HepG2 (cell line): ENCODE measurements around the gene CLASP1. TPM values are rescaled to one million over a fixed set of nuclear protein-coding genes. Genes with fewer than 3 reads are reported as not detected.

ENCODE experiments used
- DNMT3B ChIP-seq: conservative IDR thresholded peaks from 2 replicates; pipeline ENCODE4 v1.6.1; 2016; ENCODE audit warnings: missing biosample characterization, control low read depth
- GTF3A ChIP-seq: sonication (generic); formaldehyde crosslinking; conservative IDR thresholded peaks from 2 replicates; pipeline ENCODE4 v1.4.0; 2020; ENCODE audit warnings: mild to moderate bottlenecking, missing genetic modification reagents
- MAFK ChIP-seq, 2 experiments: IDR thresholded peaks in 1 of 2; conservative IDR thresholded peaks in 1 of 2; 2 replicates each; pipeline ENCODE4 v1.6.1; 2011; ENCODE audit warnings: improper control_type of control experiment in 2 of 2, low read length in 2 of 2
- ZNF274 ChIP-seq: sonication (generic); formaldehyde crosslinking; IDR thresholded peaks from 2 replicates; pipeline ENCODE4 v1.5.1; 2020; ENCODE audit warnings: mild to moderate bottlenecking, missing genetic modification reagents
- ZNF547 ChIP-seq: sonication (generic); formaldehyde crosslinking; IDR thresholded peaks from 2 replicates; pipeline ENCODE4 v1.5.1; 2020; ENCODE audit warnings: mild to moderate bottlenecking, missing genetic modification reagents
- ZNF616 ChIP-seq: sonication (generic); formaldehyde crosslinking; IDR thresholded peaks from 2 replicates; pipeline ENCODE4 v1.5.0; 2020; ENCODE audit warnings: low read depth, mild to moderate bottlenecking, missing genetic modification reagents
- polyA plus RNA-seq, 8 experiments: library from polyadenylated mRNA; depleted of rRNA in 3 of 8; stranded (reverse) in 7 of 8; unstranded in 1 of 8; fragments of >200 nt; fragmentation: Illumina TruSeq in 4 of 8; extraction: Trizol in 4 of 8; gene quantifications; 2 replicates each; pipeline versions ENCODE4 v1.2.1 to v1.2.3, GENCODE V29; 2011 to 2016; ENCODE audit warnings: low read depth in 4 of 8, missing spikeins in 1 of 8, mixed read lengths in 1 of 8; ENCODE audit not compliant: insufficient read depth in 1 of 8
- total RNA-seq, 5 experiments: library from RNA; depleted of rRNA; stranded (reverse); fragments of >200 nt; fragmentation: Illumina TruSeq; extraction: Trizol; gene quantifications; 2 replicates each; pipeline ENCODE4 v1.2.3, GENCODE V29; 2016; ENCODE audit warnings: low read depth in 1 of 5
- TF ChIP-seq, protein P1 (sequence below): sonication (generic); formaldehyde crosslinking; IDR thresholded peaks from 2 replicates; pipeline ENCODE4 v1.4.0; 2020; ENCODE audit warnings: missing genetic modification reagents, borderline replicate concordance
- TF ChIP-seq, protein P2 (sequence below): IDR thresholded peaks from 2 replicates; pipeline ENCODE4 v1.6.1; 2012; ENCODE audit warnings: low read length, improper control_type of control experiment
- TF ChIP-seq, protein P3 (sequence below): IDR thresholded peaks from 2 replicates; pipeline ENCODE4 v1.6.1; 2018; ENCODE audit warnings: missing genetic modification reagents, mild to moderate bottlenecking, missing compliant biosample characterization
- TF ChIP-seq, protein P4 (sequence below): sonication (generic); formaldehyde crosslinking; IDR thresholded peaks from 2 replicates; pipeline ENCODE4 v1.4.0; 2020; ENCODE audit warnings: low read depth, mild to moderate bottlenecking, missing genetic modification reagents
- TF ChIP-seq, protein P5 (sequence below): sonication (generic); formaldehyde crosslinking; IDR thresholded peaks from 2 replicates; pipeline ENCODE4 v1.4.0; 2020; ENCODE audit warnings: missing genetic modification reagents

CLASP1 gene
- total and polyA plus RNA-seq, 2 of the 13 experiments (the other 11 are each of a cell fraction or from before 2014, with no cell fraction given) = 11.7 to 47.9 TPM

DNA sequence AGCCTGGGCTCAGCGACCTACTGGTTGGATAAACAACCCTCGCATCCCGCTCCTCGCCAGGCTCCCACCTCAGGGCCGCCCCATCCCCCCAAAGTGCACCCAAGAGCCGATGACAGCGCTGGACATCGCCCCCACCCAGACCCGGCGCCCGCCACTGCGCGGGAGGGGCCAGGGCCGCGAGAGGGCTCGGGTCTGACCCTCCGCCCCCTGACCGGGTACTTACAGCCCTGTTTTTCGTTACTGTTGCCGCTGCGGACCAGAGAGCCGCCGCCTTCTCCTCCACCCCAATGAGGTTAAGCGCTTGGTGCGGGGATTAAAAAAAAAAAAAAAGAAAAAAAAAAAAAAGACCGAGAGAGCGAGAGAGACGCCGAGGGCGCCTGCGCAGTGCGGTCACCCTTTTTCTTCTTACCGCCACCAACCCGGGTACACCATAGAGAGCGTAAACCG lies at the start of gene CLASP1 (continued):
- TF ChIP-seq, protein P1, sequence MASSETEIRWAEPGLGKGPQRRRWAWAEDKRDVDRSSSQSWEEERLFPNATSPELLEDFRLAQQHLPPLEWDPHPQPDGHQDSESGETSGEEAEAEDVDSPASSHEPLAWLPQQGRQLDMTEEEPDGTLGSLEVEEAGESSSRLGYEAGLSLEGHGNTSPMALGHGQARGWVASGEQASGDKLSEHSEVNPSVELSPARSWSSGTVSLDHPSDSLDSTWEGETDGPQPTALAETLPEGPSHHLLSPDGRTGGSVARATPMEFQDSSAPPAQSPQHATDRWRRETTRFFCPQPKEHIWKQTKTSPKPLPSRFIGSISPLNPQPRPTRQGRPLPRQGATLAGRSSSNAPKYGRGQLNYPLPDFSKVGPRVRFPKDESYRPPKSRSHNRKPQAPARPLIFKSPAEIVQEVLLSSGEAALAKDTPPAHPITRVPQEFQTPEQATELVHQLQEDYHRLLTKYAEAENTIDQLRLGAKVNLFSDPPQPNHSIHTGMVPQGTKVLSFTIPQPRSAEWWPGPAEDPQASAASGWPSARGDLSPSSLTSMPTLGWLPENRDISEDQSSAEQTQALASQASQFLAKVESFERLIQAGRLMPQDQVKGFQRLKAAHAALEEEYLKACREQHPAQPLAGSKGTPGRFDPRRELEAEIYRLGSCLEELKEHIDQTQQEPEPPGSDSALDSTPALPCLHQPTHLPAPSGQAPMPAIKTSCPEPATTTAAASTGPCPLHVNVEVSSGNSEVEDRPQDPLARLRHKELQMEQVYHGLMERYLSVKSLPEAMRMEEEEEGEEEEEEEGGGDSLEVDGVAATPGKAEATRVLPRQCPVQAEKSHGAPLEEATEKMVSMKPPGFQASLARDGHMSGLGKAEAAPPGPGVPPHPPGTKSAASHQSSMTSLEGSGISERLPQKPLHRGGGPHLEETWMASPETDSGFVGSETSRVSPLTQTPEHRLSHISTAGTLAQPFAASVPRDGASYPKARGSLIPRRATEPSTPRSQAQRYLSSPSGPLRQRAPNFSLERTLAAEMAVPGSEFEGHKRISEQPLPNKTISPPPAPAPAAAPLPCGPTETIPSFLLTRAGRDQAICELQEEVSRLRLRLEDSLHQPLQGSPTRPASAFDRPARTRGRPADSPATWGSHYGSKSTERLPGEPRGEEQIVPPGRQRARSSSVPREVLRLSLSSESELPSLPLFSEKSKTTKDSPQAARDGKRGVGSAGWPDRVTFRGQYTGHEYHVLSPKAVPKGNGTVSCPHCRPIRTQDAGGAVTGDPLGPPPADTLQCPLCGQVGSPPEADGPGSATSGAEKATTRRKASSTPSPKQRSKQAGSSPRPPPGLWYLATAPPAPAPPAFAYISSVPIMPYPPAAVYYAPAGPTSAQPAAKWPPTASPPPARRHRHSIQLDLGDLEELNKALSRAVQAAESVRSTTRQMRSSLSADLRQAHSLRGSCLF = no peak
- TF ChIP-seq, protein P2, sequence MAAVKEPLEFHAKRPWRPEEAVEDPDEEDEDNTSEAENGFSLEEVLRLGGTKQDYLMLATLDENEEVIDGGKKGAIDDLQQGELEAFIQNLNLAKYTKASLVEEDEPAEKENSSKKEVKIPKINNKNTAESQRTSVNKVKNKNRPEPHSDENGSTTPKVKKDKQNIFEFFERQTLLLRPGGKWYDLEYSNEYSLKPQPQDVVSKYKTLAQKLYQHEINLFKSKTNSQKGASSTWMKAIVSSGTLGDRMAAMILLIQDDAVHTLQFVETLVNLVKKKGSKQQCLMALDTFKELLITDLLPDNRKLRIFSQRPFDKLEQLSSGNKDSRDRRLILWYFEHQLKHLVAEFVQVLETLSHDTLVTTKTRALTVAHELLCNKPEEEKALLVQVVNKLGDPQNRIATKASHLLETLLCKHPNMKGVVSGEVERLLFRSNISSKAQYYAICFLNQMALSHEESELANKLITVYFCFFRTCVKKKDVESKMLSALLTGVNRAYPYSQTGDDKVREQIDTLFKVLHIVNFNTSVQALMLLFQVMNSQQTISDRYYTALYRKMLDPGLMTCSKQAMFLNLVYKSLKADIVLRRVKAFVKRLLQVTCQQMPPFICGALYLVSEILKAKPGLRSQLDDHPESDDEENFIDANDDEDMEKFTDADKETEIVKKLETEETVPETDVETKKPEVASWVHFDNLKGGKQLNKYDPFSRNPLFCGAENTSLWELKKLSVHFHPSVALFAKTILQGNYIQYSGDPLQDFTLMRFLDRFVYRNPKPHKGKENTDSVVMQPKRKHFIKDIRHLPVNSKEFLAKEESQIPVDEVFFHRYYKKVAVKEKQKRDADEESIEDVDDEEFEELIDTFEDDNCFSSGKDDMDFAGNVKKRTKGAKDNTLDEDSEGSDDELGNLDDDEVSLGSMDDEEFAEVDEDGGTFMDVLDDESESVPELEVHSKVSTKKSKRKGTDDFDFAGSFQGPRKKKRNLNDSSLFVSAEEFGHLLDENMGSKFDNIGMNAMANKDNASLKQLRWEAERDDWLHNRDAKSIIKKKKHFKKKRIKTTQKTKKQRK = no peak
- TF ChIP-seq GTF3A (CRISPR knock-in tag) (no peak), MAFK (conservative IDR thresholded peaks at IDR 0.05 in 1 of 2, IDR thresholded peaks at IDR 0.05 in 1 of 2; ENCODE audit: low read length in 2 of 2) (no peak), DNMT3B (CRISPR knock-in tag) (peak; percentile 39), ZNF274 (0 out of 2 replicates have a peak, but pooled peaks have one; percentile 39), ZNF616 (CRISPR knock-in tag) (no peak), ZNF547 (CRISPR knock-in tag) (peak; percentile 86)
- TF ChIP-seq, protein P3, sequence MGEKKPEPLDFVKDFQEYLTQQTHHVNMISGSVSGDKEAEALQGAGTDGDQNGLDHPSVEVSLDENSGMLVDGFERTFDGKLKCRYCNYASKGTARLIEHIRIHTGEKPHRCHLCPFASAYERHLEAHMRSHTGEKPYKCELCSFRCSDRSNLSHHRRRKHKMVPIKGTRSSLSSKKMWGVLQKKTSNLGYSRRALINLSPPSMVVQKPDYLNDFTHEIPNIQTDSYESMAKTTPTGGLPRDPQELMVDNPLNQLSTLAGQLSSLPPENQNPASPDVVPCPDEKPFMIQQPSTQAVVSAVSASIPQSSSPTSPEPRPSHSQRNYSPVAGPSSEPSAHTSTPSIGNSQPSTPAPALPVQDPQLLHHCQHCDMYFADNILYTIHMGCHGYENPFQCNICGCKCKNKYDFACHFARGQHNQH (CRISPR knock-in tag) = 0 out of 2 replicates have a peak, but pooled peaks have one; percentile 18
- TF ChIP-seq, protein P4, sequence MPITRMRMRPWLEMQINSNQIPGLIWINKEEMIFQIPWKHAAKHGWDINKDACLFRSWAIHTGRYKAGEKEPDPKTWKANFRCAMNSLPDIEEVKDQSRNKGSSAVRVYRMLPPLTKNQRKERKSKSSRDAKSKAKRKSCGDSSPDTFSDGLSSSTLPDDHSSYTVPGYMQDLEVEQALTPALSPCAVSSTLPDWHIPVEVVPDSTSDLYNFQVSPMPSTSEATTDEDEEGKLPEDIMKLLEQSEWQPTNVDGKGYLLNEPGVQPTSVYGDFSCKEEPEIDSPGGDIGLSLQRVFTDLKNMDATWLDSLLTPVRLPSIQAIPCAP (CRISPR knock-in tag) = no peak
- TF ChIP-seq, protein P5, sequence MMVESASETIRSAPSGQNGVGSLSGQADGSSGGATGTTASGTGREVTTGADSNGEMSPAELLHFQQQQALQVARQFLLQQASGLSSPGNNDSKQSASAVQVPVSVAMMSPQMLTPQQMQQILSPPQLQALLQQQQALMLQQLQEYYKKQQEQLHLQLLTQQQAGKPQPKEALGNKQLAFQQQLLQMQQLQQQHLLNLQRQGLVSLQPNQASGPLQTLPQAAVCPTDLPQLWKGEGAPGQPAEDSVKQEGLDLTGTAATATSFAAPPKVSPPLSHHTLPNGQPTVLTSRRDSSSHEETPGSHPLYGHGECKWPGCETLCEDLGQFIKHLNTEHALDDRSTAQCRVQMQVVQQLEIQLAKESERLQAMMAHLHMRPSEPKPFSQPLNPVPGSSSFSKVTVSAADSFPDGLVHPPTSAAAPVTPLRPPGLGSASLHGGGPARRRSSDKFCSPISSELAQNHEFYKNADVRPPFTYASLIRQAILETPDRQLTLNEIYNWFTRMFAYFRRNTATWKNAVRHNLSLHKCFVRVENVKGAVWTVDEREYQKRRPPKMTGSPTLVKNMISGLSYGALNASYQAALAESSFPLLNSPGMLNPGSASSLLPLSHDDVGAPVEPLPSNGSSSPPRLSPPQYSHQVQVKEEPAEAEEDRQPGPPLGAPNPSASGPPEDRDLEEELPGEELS = peak; percentile 30; the same call in 1 of the 2 replicates
